CD8-positive, alpha-beta memory T cell (primary cell): ENCODE data around the gene FRRS1L. TPM values are rescaled to one million over a fixed set of nuclear protein-coding genes. Genes with fewer than 3 reads are reported as not detected.
A peak's percentile ranks its signal among the peaks of the same experiment; 100 is the strongest.
"Not testable (repeated sequence)": the region's sequence is repeated elsewhere in the genome, so short reads cannot be mapped to it uniquely, and the experiment has no call there.

Experiments
- CTCF ChIA-PET: fragments of 350-600 bp; sonication (Branson Sonifier 250); formaldehyde crosslinking; loops from one replicate; lab custom pipeline; 2021; ENCODE audit warnings: antibody characterized with exemption; lab: Charles Lee
- POLR2A ChIA-PET: fragments of 350-600 bp; sonication (Branson Sonifier 250); formaldehyde crosslinking; loops from one replicate; lab custom pipeline; 2021; ENCODE audit warnings: antibody characterized with exemption; lab: Charles Lee
- DNase-seq, 5 donors: peaks; one replicate each; pipeline versions ENCODE4 v3.0.0 to v3.0.0-alpha.2; 2020 to 2022; ENCODE audit warnings: mixed read lengths in 1 of 5
- H3K27ac ChIP-seq: one replicate; pipeline ENCODE4 v1.7.0; 2013; ENCODE audit warnings: low read depth, mild to moderate bottlenecking, low read length, moderate library complexity
- H3K27me3 ChIP-seq: 2 replicates; pipeline ENCODE4 v1.7.0; 2013; ENCODE audit warnings: low read length, mild to moderate bottlenecking; ENCODE audit not compliant: insufficient read depth, poor library complexity, severe bottlenecking
- H3K36me3 ChIP-seq: 2 replicates; pipeline ENCODE4 v1.7.0; 2013; ENCODE audit warnings: mild to moderate bottlenecking, low read length, moderate library complexity; ENCODE audit not compliant: insufficient read depth
- H3K4me1 ChIP-seq: 2 replicates; pipeline ENCODE4 v1.7.0; 2013; ENCODE audit warnings: mild to moderate bottlenecking, low read length, moderate library complexity; ENCODE audit not compliant: insufficient read depth
- H3K4me3 ChIP-seq: 2 replicates; pipeline ENCODE4 v1.7.0; 2013; ENCODE audit warnings: mild to moderate bottlenecking, low read length
- H3K9me3 ChIP-seq: 2 replicates; pipeline ENCODE4 v1.7.0; 2013; ENCODE audit warnings: mild to moderate bottlenecking, low read length
- H3K27ac Mint-ChIP-seq, 8 donors: one replicate each; pipeline ENCODE4 v1.8.0; 2020 to 2021; ENCODE audit warnings: mixed read lengths in 8 of 8, mild to moderate bottlenecking in 6 of 8, inconsistent platforms in 3 of 8, moderate library complexity in 3 of 8
- H3K27me3 Mint-ChIP-seq, 2 donors: one replicate each; pipeline ENCODE4 v1.8.0; 2020 to 2021; ENCODE audit warnings: mixed read lengths in 2 of 2, mild to moderate bottlenecking in 1 of 2, moderate library complexity in 1 of 2
- H3K36me3 Mint-ChIP-seq, 3 donors: one replicate each; pipeline ENCODE4 v1.8.0; 2020 to 2021; ENCODE audit warnings: mixed read lengths in 3 of 3, inconsistent platforms in 1 of 3, mild to moderate bottlenecking in 1 of 3
- H3K4me1 Mint-ChIP-seq, 3 donors: one replicate each; pipeline ENCODE4 v1.8.0; 2020 to 2021; ENCODE audit warnings: mixed read lengths in 3 of 3, inconsistent platforms in 1 of 3, mild to moderate bottlenecking in 1 of 3
- H3K4me3 Mint-ChIP-seq, 7 donors: one replicate each; pipeline ENCODE4 v1.8.0; 2020 to 2021; ENCODE audit warnings: mixed read lengths in 7 of 7, mild to moderate bottlenecking in 6 of 7, moderate library complexity in 4 of 7, inconsistent platforms in 2 of 7
- H3K9me3 Mint-ChIP-seq, 5 donors: one replicate each; pipeline ENCODE4 v1.8.0; 2020 to 2022; ENCODE audit warnings: mixed read lengths in 5 of 5, mild to moderate bottlenecking in 3 of 5, moderate library complexity in 2 of 5, inconsistent platforms in 1 of 5
- polyA plus RNA-seq: library from polyadenylated mRNA; unstranded; fragments of 300-500 nt; fragmentation: Illumina TruSeq; gene quantifications from one replicate; pipeline ENCODE4 v1.2.3, GENCODE V29; 2021
- total RNA-seq, 2 experiments: library from RNA; stranded (reverse); gene quantifications; one replicate each; pipeline ENCODE4 v1.2.3, GENCODE V29; 2021

The FRRS1L gene
- total and polyA plus RNA-seq, 3 experiments from 2014 or later = not detected

DNA sequence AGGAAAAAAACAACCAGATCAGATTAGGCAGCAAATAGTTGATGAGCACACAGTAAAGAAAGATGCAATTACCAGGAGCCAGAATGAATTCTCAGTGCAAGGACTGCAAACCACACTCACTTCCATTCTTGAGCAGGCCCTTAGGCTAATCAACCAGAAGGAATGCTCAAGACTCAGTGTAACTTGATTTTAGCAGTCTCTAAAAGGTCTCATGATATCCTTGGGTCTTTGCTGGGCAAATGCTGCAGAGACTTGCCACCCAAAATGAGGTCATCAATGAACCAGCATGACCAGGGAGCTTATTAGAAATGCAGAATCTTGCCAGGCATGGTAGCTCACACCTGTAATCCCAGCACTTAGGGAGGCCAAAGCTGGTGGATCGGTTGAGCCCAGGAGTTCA lies 27.2 kb downstream of the FRRS1L start:
- POLR2A ChIA-PET = no interaction called here
- no peak for DNase-seq
- H3K4me3 ChIP-seq = no peak overlapping the region
- no peaks in the 10 kb centered on the region for H3K27me3 ChIP-seq
- CTCF ChIA-PET = no interaction called here
- H3K27ac ChIP-seq = no peak overlapping the region
- peaks cover 0 to 2% (median 0%) of the 10 kb centered on the region in 3 donors for H3K36me3 Mint-ChIP-seq
- no peaks in the 10 kb centered on the region for H3K4me1 ChIP-seq
- no peaks in the 10 kb centered on the region for H3K9me3 Mint-ChIP-seq
- no peaks in the 10 kb centered on the region for H3K9me3 ChIP-seq
- no peaks in the 10 kb centered on the region for H3K36me3 ChIP-seq
- no peak overlapping the region for H3K27ac Mint-ChIP-seq
- peaks cover 1 to 3% of the 10 kb centered on the region in 2 donors for H3K27me3 Mint-ChIP-seq
- H3K4me1 Mint-ChIP-seq = peaks cover 5 to 6% (median 6%) of the 10 kb centered on the region in 3 donors
- H3K4me3 Mint-ChIP-seq = no peak overlapping the region

DNA sequence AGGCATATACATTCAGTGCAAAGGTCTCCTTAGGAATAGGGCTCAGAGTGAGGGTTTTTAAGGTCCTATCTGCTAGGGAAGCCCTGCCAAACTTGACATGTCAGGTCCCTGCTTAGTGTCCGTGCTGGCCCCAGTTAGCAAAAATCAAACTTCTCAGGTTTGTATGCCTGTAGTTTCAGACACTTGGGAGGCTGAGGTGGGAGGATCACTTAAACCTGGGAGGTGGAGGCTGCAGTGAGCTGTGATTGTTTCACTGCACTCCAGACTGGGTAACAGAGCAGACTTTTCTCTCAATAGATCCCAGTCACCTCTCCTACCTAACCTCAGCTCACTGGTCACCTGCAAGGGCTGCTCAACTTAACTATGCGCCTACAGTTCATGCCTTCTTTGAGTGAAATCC lies 28.6 kb downstream of the FRRS1L start:
- Mint-ChIP-seq H3K9me3 (no peaks in the 10 kb centered on the region), H3K4me3 (no peak overlapping the region), H3K36me3 (peaks cover 0 to 2% (median 0%) of the 10 kb centered on the region in 3 donors), H3K4me1 (no peaks in the 10 kb centered on the region), H3K27ac (no peak overlapping the region), H3K27me3 (peaks cover 0 to 3% of the 10 kb centered on the region in 2 donors)
- Histone ChIP-seq H3K9me3 (no peaks in the 10 kb centered on the region), H3K27me3 (no peaks in the 10 kb centered on the region), H3K36me3 (no peaks in the 10 kb centered on the region), H3K4me3 (no peak overlapping the region), H3K4me1 (no peaks in the 10 kb centered on the region), H3K27ac (no peak overlapping the region)
- no peak for DNase-seq
- CTCF ChIA-PET = no interaction called here
- POLR2A ChIA-PET = no interaction called here

DNA sequence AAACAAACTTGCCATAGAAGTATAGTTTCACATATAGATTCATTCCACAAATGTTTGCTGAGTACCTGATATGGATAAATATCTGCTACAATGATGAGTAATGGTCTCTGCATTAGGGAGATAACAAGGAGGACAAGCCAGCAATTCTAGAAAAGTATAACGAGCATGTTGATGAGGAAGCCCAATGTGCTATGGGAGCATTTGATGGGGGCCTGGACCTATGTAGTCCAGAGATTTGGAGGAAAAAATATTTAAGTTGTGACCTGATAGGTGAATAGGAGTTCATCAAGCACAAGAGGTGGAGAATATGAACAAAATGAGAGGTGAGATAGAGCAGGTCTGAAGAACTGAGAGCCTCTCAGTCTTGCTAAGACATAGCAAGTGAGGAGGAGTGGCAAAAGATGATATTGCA lies 32.9 kb downstream of the FRRS1L start:
- no peaks in the 10 kb centered on the region for H3K36me3 ChIP-seq
- no peaks in the 10 kb centered on the region for H3K9me3 ChIP-seq
- H3K9me3 Mint-ChIP-seq = no peaks in the 10 kb centered on the region
- peaks cover 0 to 3% (median 1%) of the 10 kb centered on the region in 3 donors for H3K4me1 Mint-ChIP-seq
- ChIA-PET POLR2A (no interaction called here), CTCF (no interaction called here)
- H3K4me3 ChIP-seq = no peak overlapping the region
- DNase-seq = no peak
- no peak overlapping the region for H3K4me3 Mint-ChIP-seq
- H3K27me3 ChIP-seq = no peaks in the 10 kb centered on the region
- no peak overlapping the region for H3K27ac ChIP-seq
- peaks cover 0 to 3% of the 10 kb centered on the region in 2 donors for H3K27me3 Mint-ChIP-seq
- peaks cover 0 to 2% (median 0%) of the 10 kb centered on the region in 3 donors for H3K36me3 Mint-ChIP-seq
- H3K27ac Mint-ChIP-seq = no peak overlapping the region
- H3K4me1 ChIP-seq = no peaks in the 10 kb centered on the region

GRCh38 chr9:109133533-109133932 lies 33.5 kb downstream of the FRRS1L start:
- peaks cover 0 to 2% (median 0%) of the 10 kb centered on the region in 3 donors for H3K36me3 Mint-ChIP-seq
- Histone ChIP-seq H3K27me3 (no peaks in the 10 kb centered on the region), H3K4me3 (no peak overlapping the region), H3K4me1 (no peaks in the 10 kb centered on the region), H3K9me3 (no peaks in the 10 kb centered on the region), H3K36me3 (no peaks in the 10 kb centered on the region), H3K27ac (peak overlapping the region; percentile 38)
- peaks cover 0 to 3% (median 1%) of the 10 kb centered on the region in 3 donors for H3K4me1 Mint-ChIP-seq
- ChIA-PET POLR2A (no interaction called here), CTCF (no interaction called here)
- DNase-seq = no peak
- H3K9me3 Mint-ChIP-seq = no peaks in the 10 kb centered on the region
- no peak overlapping the region for H3K4me3 Mint-ChIP-seq
- no peak overlapping the region for H3K27ac Mint-ChIP-seq
- peaks cover 0 to 3% of the 10 kb centered on the region in 2 donors for H3K27me3 Mint-ChIP-seq

GRCh38 chr9:109132567-109133021 lies 34.5 kb downstream of the FRRS1L start:
- Mint-ChIP-seq H3K4me1 (peaks cover 0 to 3% (median 1%) of the 10 kb centered on the region in 3 donors), H3K36me3 (peaks cover 0 to 2% (median 0%) of the 10 kb centered on the region in 3 donors), H3K27me3 (peaks cover under 1 to 3% of the 10 kb centered on the region in 2 donors), H3K9me3 (no peaks in the 10 kb centered on the region), H3K4me3 (no peak overlapping the region), H3K27ac (no peak overlapping the region)
- Histone ChIP-seq H3K36me3 (no peaks in the 10 kb centered on the region), H3K4me3 (no peak overlapping the region), H3K27ac (no peak overlapping the region), H3K27me3 (no peaks in the 10 kb centered on the region), H3K9me3 (no peaks in the 10 kb centered on the region), H3K4me1 (no peaks in the 10 kb centered on the region)
- ChIA-PET CTCF (no interaction called here), POLR2A (no interaction called here)
- DNase-seq = no peak

GRCh38 chr9:109129470-109130197 lies 37.4 kb downstream of the FRRS1L start:
- H3K4me3 Mint-ChIP-seq = no peak overlapping the region
- peaks cover 0 to 3% of the 10 kb centered on the region in 2 donors for H3K27me3 Mint-ChIP-seq
- Histone ChIP-seq H3K27me3 (no peaks in the 10 kb centered on the region), H3K36me3 (no peaks in the 10 kb centered on the region), H3K27ac (no peak overlapping the region), H3K4me3 (no peak overlapping the region), H3K4me1 (no peaks in the 10 kb centered on the region), H3K9me3 (no peaks in the 10 kb centered on the region)
- CTCF ChIA-PET = interaction anchor here (1.5 kb wide), 1 partner anchor 9 kb away, joined by 4 read pairs; the partner anchor contains the start of gene TMEM245
- H3K27ac Mint-ChIP-seq = no peak overlapping the region
- H3K36me3 Mint-ChIP-seq = no peaks in the 10 kb centered on the region
- DNase-seq = no peak
- POLR2A ChIA-PET = no interaction called here
- H3K4me1 Mint-ChIP-seq = peaks cover 0 to 3% (median 1%) of the 10 kb centered on the region in 3 donors
- no peaks in the 10 kb centered on the region for H3K9me3 Mint-ChIP-seq

DNA sequence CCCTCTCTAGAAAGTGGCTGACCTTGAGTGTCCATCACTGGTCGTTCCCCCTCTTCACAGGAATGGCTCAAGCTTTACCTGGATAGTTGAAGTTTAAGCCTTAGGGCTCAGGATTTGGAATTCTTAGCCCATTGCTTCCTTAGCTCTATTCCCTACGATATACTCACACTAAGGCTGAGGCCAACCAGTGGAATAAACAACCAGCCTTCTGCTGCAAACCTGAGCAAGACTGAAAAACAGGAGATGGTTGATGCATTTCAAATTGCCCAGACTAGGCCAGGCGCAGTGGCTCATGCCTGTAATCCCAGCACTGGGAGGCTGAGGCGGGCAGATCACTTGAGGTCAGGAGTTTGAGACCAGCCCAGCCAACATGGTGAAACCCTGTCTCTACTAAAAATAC lies 40.4 kb downstream of the FRRS1L start:
- H3K9me3 Mint-ChIP-seq, H3K27me3 Mint-ChIP-seq, H3K27ac Mint-ChIP-seq, H3K36me3 Mint-ChIP-seq, H3K4me3 Mint-ChIP-seq, H3K4me3 ChIP-seq, H3K27me3 ChIP-seq, CTCF ChIA-PET, H3K27ac ChIP-seq, H3K4me1 Mint-ChIP-seq, H3K36me3 ChIP-seq, DNase-seq, POLR2A ChIA-PET, H3K9me3 ChIP-seq, H3K4me1 ChIP-seq: not testable (repeated sequence)

DNA sequence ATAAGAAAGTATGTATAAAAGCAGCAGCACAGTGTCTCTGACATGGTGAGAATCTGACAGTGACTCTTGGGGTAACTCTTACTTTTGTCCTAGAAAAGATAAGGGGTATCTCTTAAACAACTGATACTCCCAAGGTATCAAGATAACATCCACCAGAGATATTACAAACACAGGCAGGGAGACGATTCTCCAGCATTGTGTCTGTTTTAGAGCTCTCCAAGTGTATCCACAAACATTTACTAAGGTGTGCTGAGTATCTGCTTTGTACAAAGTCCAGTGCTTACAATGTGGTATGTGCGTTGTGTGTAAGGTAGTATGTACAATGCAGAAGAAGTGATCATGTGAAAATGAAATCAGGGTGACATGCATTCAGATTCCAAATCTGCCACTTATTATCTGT lies 42.9 kb downstream of the FRRS1L start:
- Histone ChIP-seq H3K27ac (no peak overlapping the region), H3K4me1 (peaks cover 5% of the 10 kb centered on the region), H3K9me3 (no peaks in the 10 kb centered on the region), H3K4me3 (no peak overlapping the region), H3K36me3 (no peaks in the 10 kb centered on the region), H3K27me3 (no peaks in the 10 kb centered on the region)
- Mint-ChIP-seq H3K4me3 (no peak overlapping the region), H3K27me3 (peaks cover 0 to 3% of the 10 kb centered on the region in 2 donors), H3K4me1 (peaks cover 5 to 10% (median 9%) of the 10 kb centered on the region in 3 donors), H3K36me3 (peaks cover 0 to 2% (median 0%) of the 10 kb centered on the region in 3 donors), H3K9me3 (no peaks in the 10 kb centered on the region), H3K27ac (no peak overlapping the region)
- ChIA-PET CTCF (no interaction called here), POLR2A (no interaction called here)
- DNase-seq = no peak
